A549 (cell line): ENCODE results near the gene ZNF773. TPM values are rescaled to one million over a fixed set of nuclear protein-coding genes. Genes with fewer than 3 reads are reported as not detected.
"Not testable (repeated sequence)": the region's sequence is repeated elsewhere in the genome, so short reads cannot be mapped to it uniquely, and the experiment has no call there.

Experiments used
- ATAC-seq, 2 experiments: fragments of 200-7000 bp in 1 of 2; fragments of >200 bp in 1 of 2; cut with Nextera tagmentation in 1 of 2; cut with Tn5 transposase in 1 of 2; 3 replicates each; pipeline versions ENCODE4 v1.8.0 to v1.9.1; 2018 to 2020; ENCODE audit warnings: mild to moderate bottlenecking in 1 of 2, moderate library complexity in 1 of 2
- CTCF ChIA-PET: fragments of 300-600 bp; sonication (Branson Sonifier 250); formaldehyde crosslinking; extraction: SDS; loops from one replicate; lab custom pipeline; 2021; ENCODE audit warnings: antibody characterized with exemption, inconsistent platforms; lab: Yijun Ruan, JAX
- POLR2A ChIA-PET: fragments of 350-600 bp; formaldehyde crosslinking; extraction: SDS; loops from one replicate; lab custom pipeline; 2021; ENCODE audit warnings: antibody characterized with exemption, inconsistent platforms; lab: Yijun Ruan, JAX
- DNase-seq, 2 experiments: peaks; one replicate each; pipeline versions ENCODE4 v3.0.0 to v3.0.0-alpha.2; 2011 to 2016; ENCODE audit warnings: low read depth in 1 of 2, low spot score in 1 of 2
- FAIRE-seq: peaks from 2 replicates; lab custom pipeline; 2011; peaks lifted over from hg19 to GRCh38; lab: Jason Lieb, UNC
- H3K27ac ChIP-seq, 2 experiments: fragments of >200 bp; sonication (Bioruptor Twin); formaldehyde crosslinking; 3 replicates each; pipeline ENCODE4 v1.5.1; 2016 to 2017
- H3K4me1 ChIP-seq: fragments of >200 bp; sonication (Bioruptor Twin); formaldehyde crosslinking; 3 replicates; pipeline ENCODE4 v1.6.1; 2016
- H3K4me2 ChIP-seq: fragments of >200 bp; sonication (Bioruptor Twin); formaldehyde crosslinking; 3 replicates; pipeline ENCODE4 v1.6.1; 2016
- H3K4me3 ChIP-seq: fragments of >200 bp; sonication (Bioruptor Twin); formaldehyde crosslinking; 3 replicates; pipeline ENCODE4 v1.5.1; 2016
- H3K9me3 ChIP-seq: fragments of >200 bp; sonication (Bioruptor Twin); formaldehyde crosslinking; 3 replicates; pipeline ENCODE4 v1.6.1; 2016
- CEBPB ChIP-seq, 2 experiments: fragments of >200 bp in 1 of 2; sonication (Bioruptor Twin) in 1 of 2; formaldehyde crosslinking in 1 of 2; IDR thresholded peaks; 2 replicates each; pipeline ENCODE4 v1.6.1; 2012 to 2016
- CHD4 ChIP-seq: fragments of 200-600 bp; sonication (generic); IDR thresholded peaks from 2 replicates; pipeline ENCODE4 v1.6.1; 2016; ENCODE audit warnings: antibody characterized with exemption, mild to moderate bottlenecking, borderline replicate concordance
- FOSL2 ChIP-seq, 2 experiments: fragments of 450-650 bp in 1 of 2; fragments of >200 bp in 1 of 2; sonication (Bioruptor Twin) in 1 of 2; formaldehyde crosslinking; IDR thresholded peaks; 2 replicates each; pipeline versions ENCODE4 v1.5.0 to v1.6.1; 2016 to 2020; ENCODE audit warnings: mild to moderate bottlenecking in 1 of 2, moderate library complexity in 1 of 2
- JUN ChIP-seq, 2 experiments: fragments of >200 bp; sonication (Bioruptor Twin); formaldehyde crosslinking; IDR thresholded peaks; 2 replicates in 1 of 2; 3 replicates in 1 of 2; pipeline ENCODE4 v1.6.1; 2016 to 2017
- KDM5A ChIP-seq: fragments of 200-600 bp; sonication (generic); IDR thresholded peaks from 2 replicates; pipeline ENCODE4 v1.6.1; 2016; ENCODE audit warnings: antibody characterized with exemption, mild to moderate bottlenecking
- MAFK ChIP-seq: fragments of 450-650 bp; IDR thresholded peaks from 2 replicates; pipeline ENCODE4 v1.6.1; 2014; ENCODE audit not compliant: partially characterized antibody
- NR3C1 ChIP-seq: fragments of >200 bp; sonication (Bioruptor Twin); formaldehyde crosslinking; IDR thresholded peaks from 3 replicates; pipeline ENCODE4 v1.6.1; 2017
- PHF8 ChIP-seq: fragments of 200-600 bp; sonication (generic); IDR thresholded peaks from 2 replicates; pipeline ENCODE4 v1.6.1; 2016; ENCODE audit warnings: low read depth, mild to moderate bottlenecking, antibody characterized with exemption, moderate library complexity, borderline replicate concordance
- POLR2A ChIP-seq: IDR thresholded peaks from 2 replicates; pipeline ENCODE4 v1.6.1; 2012; ENCODE audit warnings: mild to moderate bottlenecking, low read length
- RAD21 ChIP-seq, 2 experiments: fragments of >200 bp in 1 of 2; sonication (Bioruptor Twin) in 1 of 2; formaldehyde crosslinking in 1 of 2; IDR thresholded peaks in 1 of 2; conservative IDR thresholded peaks in 1 of 2; 2 replicates in 1 of 2; 3 replicates in 1 of 2; pipeline ENCODE4 v1.6.1; 2012 to 2018; ENCODE audit warnings: inconsistent platforms in 1 of 2
- RARB ChIP-seq: fragments of 250-450 bp; sonication (Bioruptor Pico); IDR thresholded peaks from 2 replicates; pipeline ENCODE4 v1.8.0; 2021; ENCODE audit warnings: mild to moderate bottlenecking, moderate library complexity
- RCOR1 ChIP-seq: fragments of 150-350 bp; IDR thresholded peaks from 2 replicates; pipeline ENCODE4 v1.6.1; 2014; ENCODE audit warnings: antibody characterized with exemption, low read length, low read depth
- RNF2 ChIP-seq: fragments of 200-600 bp; sonication (generic); IDR thresholded peaks from 2 replicates; pipeline ENCODE4 v1.6.1; 2016; ENCODE audit warnings: low read depth, mild to moderate bottlenecking, antibody characterized with exemption, moderate library complexity, borderline replicate concordance
- TP53 ChIP-seq: fragments of 250-450 bp; sonication (Bioruptor Pico); IDR thresholded peaks from 2 replicates; pipeline ENCODE4 v1.5.0; 2021; ENCODE audit warnings: mild to moderate bottlenecking, moderate library complexity
- WGBS: methylation state at CpG from one replicate; pipeline ENCODE4 v1.1.6; 2017; ENCODE audit errors: missing lambda C conversion rate; 5-methylcytosine and 5-hydroxymethylcytosine counted together
- polyA minus RNA-seq: library from RNA; depleted of rRNA, polyadenylated mRNA; stranded (reverse); fragments of >200 nt; gene quantifications from 2 replicates; pipeline ENCODE4 v1.2.3, GENCODE V29; 2011; rRNA and poly(A)+ RNA removed
- polyA plus RNA-seq, 4 experiments: library from polyadenylated mRNA; depleted of rRNA in 3 of 4; stranded (reverse); fragments of >200 nt; fragmentation: RNase III in 1 of 4; extraction: RNeasy Plus Mini Kit Qiagen cat#74134 plus additional on column Dnase treatment in 1 of 4; gene quantifications; 2 replicates in 3 of 4; 3 replicates in 1 of 4; pipeline ENCODE4 v1.2.3, GENCODE V29; 2011 to 2017
- TF ChIP-seq, protein P1 (sequence below): IDR thresholded peaks from 2 replicates; pipeline ENCODE4 v1.6.1; 2012; ENCODE audit warnings: low read depth, borderline replicate concordance
- TF ChIP-seq, protein P2 (sequence below): IDR thresholded peaks from 2 replicates; pipeline ENCODE4 v1.6.1; 2012
- TF ChIP-seq, protein P3 (sequence below): fragments of >200 bp; sonication (Bioruptor Twin); formaldehyde crosslinking; IDR thresholded peaks from 3 replicates; pipeline ENCODE4 v1.6.1; 2016
- TF ChIP-seq, protein P4 (sequence below): fragments of >200 bp; sonication (Bioruptor Twin); formaldehyde crosslinking; IDR thresholded peaks from 3 replicates; pipeline ENCODE4 v1.5.1; 2016
- TF ChIP-seq, protein P5 (sequence below): fragments of 200-600 bp; sonication (generic); IDR thresholded peaks from 2 replicates; pipeline ENCODE4 v1.6.1; 2016; ENCODE audit warnings: antibody characterized with exemption, mild to moderate bottlenecking, moderate library complexity

ZNF773 gene
- polyA plus RNA-seq (2011; rRNA removed) (8.4 and 9.2 TPM in 2 replicates), polyA plus RNA-seq (2017; fragmentation: RNase III; extraction: RNeasy Plus Mini Kit Qiagen cat#74134 plus additional on column Dnase treatment) (6.0 to 6.4 TPM (median 6.1 TPM) in 3 replicates), polyA minus RNA-seq (10.9 and 12.9 TPM in 2 replicates)
- 4.0 and 5.1 TPM in 2 replicates for polyA plus RNA-seq (2012; cell fraction: cytosol; rRNA removed)
- 7.2 and 12.2 TPM in 2 replicates for polyA plus RNA-seq (2012; cell fraction: nucleus; rRNA removed)

DNA sequence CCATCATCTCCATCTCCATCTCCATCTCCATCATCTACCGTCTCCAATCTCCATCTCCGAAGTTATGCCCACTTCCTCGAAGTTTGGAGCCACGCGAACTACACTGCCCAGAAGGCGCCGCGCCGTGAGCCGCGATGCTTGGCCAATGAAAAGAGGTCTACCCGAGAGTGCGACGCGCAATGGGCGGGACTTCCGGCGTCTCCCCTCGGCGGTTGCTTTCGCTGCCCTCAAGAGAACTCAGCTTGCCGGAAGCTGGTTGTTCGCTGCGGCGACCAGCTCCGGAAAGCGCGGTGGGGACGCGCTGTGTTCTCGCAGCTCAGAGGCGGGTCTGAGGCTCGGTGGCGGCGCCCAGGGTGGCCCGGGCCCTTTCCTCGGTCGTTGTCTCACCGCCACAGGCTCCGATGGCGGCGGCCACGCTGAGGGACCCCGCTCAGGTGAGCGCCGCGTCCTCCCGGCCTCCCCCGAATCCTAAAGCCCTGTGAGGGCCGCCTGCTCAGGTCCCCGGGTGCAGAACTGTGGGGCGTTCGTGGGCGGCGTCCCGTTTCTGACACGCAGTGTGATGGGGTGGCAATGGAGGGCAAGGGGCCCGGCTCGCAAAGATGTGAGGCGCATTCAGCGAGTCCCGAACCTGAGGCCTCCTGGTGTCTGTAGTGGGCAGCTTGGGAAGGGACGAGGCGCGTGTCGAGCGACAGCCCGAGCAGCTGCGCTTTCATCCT, at the start of gene ZNF773:
Gene ZNF773, plus strand, starts transcription at position 259 of the 716 bp plus-strand sequence. Its CDS starts 143 bp downstream, at position 402.
- POLR2A ChIA-PET = interaction anchor here (0.9 to 1.0 kb wide), 3 partner anchors 12 to 207 kb away, joined by 4 to 6 read pairs (median 5); partner anchors contain the start of genes ZNF416 and ZNF419
- H3K9me3 ChIP-seq = peaks cover 84% of the 10 kb centered on the region
- DNase-seq (peak; percentile 81 to 98), FAIRE-seq (peak; percentile 94), ATAC-seq (peak; percentile 100)
- H3K4me1 ChIP-seq, CTCF ChIA-PET: not testable (repeated sequence)
- peak within 1 kb of the TSS; percentile 69 for H3K4me2 ChIP-seq
- H3K27ac ChIP-seq = peak within 1 kb of the TSS; percentile 85 to 90
- WGBS = 2% methylated on average over 43 of the region's 69 CpGs
- TF ChIP-seq JUN (IDR thresholded peaks at IDR 0.05) (peak in 1 of 2 experiments; percentile 50; a peak in 1 of 5 replicates), PHF8 (peak; percentile 49; the same call in 1 of the 2 replicates), POLR2A (peak; percentile 71)
- TF ChIP-seq, protein P1, sequence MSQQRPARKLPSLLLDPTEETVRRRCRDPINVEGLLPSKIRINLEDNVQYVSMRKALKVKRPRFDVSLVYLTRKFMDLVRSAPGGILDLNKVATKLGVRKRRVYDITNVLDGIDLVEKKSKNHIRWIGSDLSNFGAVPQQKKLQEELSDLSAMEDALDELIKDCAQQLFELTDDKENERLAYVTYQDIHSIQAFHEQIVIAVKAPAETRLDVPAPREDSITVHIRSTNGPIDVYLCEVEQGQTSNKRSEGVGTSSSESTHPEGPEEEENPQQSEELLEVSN = peak; percentile 62; the same call in 1 of the 2 replicates
- TF ChIP-seq, protein P2, sequence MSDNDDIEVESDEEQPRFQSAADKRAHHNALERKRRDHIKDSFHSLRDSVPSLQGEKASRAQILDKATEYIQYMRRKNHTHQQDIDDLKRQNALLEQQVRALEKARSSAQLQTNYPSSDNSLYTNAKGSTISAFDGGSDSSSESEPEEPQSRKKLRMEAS = peak; percentile 72
- TF ChIP-seq, all 56 proteins: peak for 5; not testable (repeated sequence) for 51
- peak within 1 kb of the TSS; percentile 88 for H3K4me3 ChIP-seq

DNA sequence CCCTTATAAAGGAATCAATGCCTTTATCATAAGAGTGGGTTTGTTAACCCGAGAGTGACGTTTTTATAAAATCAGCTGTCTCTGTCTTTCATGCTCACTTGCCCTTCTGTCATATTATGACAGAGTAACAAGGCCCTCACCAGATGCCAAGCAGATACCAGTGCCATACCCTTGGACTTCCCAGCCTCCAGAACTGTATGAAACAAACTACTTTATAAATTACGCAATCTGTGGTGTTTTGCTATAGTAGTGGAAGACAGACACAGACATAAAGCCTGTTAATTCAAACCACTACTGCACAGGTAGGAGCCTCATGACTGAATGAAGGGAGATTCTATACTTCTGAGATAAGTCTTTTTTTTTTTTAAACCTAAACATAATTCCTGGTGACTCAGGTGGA, 47.4 kb upstream of the ZNF773 start:
- Histone ChIP-seq H3K4me2 (no peak overlapping the region), H3K4me3 (no peak overlapping the region), H3K27ac (no peak overlapping the region), H3K9me3 (peaks cover 79% of the 10 kb centered on the region), H3K4me1 (no peaks in the 10 kb centered on the region)
- DNase-seq = no peak
- FAIRE-seq = no peak
- no peak for ATAC-seq
- TF ChIP-seq CEBPB (IDR thresholded peaks at IDR 0.05) = peak in 1 of 2 experiments; percentile 78; a peak in 3 of 4 replicates
- no peak for TF ChIP-seq KDM5A
- ChIA-PET POLR2A (no interaction called here), CTCF (no interaction called here)
- WGBS = 72% methylated on average over 3 of the region's 3 CpGs

DNA sequence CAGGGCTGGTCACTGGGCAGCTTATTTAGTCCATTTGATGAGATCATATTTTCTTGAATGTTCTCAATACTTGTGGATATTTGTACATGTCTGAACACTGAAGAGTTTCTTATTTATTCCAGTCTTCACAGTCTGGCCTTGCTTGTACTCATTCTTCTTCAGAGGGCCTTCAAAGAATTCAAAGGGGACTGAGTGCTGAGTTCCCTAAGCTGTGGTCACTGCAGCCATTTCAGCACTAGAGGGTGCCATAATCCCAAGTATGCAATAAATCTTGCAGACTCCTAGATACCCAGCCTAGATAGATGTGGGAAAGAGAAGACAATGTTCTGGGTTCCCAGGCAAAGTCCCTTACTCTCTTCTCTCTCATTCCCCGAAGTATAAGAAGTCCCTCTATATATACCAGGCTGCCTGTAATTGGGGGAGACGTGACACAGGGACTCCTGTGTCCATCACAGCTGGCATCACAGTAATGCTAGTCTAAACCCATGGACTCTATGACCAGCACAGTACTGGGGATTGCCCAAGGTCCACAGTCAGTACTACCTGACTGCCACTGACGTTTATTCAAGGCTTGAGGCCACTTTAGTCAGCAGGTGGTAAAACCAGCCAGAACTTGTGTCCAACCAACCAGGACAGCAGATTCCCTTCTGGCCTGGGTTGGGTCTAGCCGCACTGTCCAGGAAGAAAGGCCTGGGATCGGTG, 33.9 kb upstream of the ZNF773 start:
- CTCF ChIA-PET = no interaction called here

More for the DNA sequence above, 33.9 kb upstream of the ZNF773 start:
- Histone ChIP-seq H3K4me1 (no peaks in the 10 kb centered on the region), H3K27ac (no peak overlapping the region), H3K9me3 (peaks cover 81% of the 10 kb centered on the region), H3K4me2 (no peak overlapping the region), H3K4me3 (no peak overlapping the region)
- POLR2A ChIA-PET = no interaction called here
- peak in 1 of 2 experiments; percentile 84; a peak in 3 of 6 replicates for ATAC-seq
- FAIRE-seq = no peak
- DNase-seq = peak; percentile 28 to 73
- no peak for TF ChIP-seq CHD4
- TF ChIP-seq, protein P3, sequence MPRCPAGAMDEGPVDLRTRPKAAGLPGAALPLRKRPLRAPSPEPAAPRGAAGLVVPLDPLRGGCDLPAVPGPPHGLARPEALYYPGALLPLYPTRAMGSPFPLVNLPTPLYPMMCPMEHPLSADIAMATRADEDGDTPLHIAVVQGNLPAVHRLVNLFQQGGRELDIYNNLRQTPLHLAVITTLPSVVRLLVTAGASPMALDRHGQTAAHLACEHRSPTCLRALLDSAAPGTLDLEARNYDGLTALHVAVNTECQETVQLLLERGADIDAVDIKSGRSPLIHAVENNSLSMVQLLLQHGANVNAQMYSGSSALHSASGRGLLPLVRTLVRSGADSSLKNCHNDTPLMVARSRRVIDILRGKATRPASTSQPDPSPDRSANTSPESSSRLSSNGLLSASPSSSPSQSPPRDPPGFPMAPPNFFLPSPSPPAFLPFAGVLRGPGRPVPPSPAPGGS = no peak
- TF ChIP-seq RCOR1 = no peak
- no peak for TF ChIP-seq NR3C1
- TF ChIP-seq RARB (CRISPR knock-in tag) = no peak
- peak; percentile 26 to 77; a peak in 3 of 5 replicates for TF ChIP-seq RAD21 (conservative IDR thresholded peaks at IDR 0.05 in 1 of 2, IDR thresholded peaks at IDR 0.05 in 1 of 2)
- TF ChIP-seq, protein P4, sequence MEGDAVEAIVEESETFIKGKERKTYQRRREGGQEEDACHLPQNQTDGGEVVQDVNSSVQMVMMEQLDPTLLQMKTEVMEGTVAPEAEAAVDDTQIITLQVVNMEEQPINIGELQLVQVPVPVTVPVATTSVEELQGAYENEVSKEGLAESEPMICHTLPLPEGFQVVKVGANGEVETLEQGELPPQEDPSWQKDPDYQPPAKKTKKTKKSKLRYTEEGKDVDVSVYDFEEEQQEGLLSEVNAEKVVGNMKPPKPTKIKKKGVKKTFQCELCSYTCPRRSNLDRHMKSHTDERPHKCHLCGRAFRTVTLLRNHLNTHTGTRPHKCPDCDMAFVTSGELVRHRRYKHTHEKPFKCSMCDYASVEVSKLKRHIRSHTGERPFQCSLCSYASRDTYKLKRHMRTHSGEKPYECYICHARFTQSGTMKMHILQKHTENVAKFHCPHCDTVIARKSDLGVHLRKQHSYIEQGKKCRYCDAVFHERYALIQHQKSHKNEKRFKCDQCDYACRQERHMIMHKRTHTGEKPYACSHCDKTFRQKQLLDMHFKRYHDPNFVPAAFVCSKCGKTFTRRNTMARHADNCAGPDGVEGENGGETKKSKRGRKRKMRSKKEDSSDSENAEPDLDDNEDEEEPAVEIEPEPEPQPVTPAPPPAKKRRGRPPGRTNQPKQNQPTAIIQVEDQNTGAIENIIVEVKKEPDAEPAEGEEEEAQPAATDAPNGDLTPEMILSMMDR = peak; percentile 0; the same call in 1 of the 3 replicates
- TF ChIP-seq, protein P5, sequence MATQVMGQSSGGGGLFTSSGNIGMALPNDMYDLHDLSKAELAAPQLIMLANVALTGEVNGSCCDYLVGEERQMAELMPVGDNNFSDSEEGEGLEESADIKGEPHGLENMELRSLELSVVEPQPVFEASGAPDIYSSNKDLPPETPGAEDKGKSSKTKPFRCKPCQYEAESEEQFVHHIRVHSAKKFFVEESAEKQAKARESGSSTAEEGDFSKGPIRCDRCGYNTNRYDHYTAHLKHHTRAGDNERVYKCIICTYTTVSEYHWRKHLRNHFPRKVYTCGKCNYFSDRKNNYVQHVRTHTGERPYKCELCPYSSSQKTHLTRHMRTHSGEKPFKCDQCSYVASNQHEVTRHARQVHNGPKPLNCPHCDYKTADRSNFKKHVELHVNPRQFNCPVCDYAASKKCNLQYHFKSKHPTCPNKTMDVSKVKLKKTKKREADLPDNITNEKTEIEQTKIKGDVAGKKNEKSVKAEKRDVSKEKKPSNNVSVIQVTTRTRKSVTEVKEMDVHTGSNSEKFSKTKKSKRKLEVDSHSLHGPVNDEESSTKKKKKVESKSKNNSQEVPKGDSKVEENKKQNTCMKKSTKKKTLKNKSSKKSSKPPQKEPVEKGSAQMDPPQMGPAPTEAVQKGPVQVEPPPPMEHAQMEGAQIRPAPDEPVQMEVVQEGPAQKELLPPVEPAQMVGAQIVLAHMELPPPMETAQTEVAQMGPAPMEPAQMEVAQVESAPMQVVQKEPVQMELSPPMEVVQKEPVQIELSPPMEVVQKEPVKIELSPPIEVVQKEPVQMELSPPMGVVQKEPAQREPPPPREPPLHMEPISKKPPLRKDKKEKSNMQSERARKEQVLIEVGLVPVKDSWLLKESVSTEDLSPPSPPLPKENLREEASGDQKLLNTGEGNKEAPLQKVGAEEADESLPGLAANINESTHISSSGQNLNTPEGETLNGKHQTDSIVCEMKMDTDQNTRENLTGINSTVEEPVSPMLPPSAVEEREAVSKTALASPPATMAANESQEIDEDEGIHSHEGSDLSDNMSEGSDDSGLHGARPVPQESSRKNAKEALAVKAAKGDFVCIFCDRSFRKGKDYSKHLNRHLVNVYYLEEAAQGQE = no peak
- no peak for TF ChIP-seq RNF2
- no peak for TF ChIP-seq MAFK
- no peak for TF ChIP-seq TP53
- no peak for TF ChIP-seq FOSL2 (IDR thresholded peaks at IDR 0.05)
- TF ChIP-seq FOSL2 (CRISPR knock-in tag; IDR thresholded peaks at IDR 0.05) = no peak
- WGBS = 41% methylated on average over 5 of the region's 5 CpGs
